GM23338 (cell line): ENCODE results near the gene HS6ST1.

ENCODE experiments used
- ZNF331 ChIP-seq: fragments of 250-450 bp; sonication (Bioruptor Pico); IDR thresholded peaks from 2 replicates; pipeline ENCODE4 v1.5.0; 2020; ENCODE audit warnings: low read depth, mild to moderate bottlenecking, moderate library complexity
- TF ChIP-seq, protein P1 (sequence below), 2 experiments: fragments of 200-600 bp in 1 of 2; sonication (generic) in 1 of 2; conservative IDR thresholded peaks; 2 replicates each; pipeline versions ENCODE4 v1.5.1 to v1.6.1; 2016 to 2017; ENCODE audit warnings: antibody characterized with exemption in 2 of 2, low read depth in 2 of 2, mild to moderate bottlenecking in 2 of 2, moderate library complexity in 1 of 2

DNA sequence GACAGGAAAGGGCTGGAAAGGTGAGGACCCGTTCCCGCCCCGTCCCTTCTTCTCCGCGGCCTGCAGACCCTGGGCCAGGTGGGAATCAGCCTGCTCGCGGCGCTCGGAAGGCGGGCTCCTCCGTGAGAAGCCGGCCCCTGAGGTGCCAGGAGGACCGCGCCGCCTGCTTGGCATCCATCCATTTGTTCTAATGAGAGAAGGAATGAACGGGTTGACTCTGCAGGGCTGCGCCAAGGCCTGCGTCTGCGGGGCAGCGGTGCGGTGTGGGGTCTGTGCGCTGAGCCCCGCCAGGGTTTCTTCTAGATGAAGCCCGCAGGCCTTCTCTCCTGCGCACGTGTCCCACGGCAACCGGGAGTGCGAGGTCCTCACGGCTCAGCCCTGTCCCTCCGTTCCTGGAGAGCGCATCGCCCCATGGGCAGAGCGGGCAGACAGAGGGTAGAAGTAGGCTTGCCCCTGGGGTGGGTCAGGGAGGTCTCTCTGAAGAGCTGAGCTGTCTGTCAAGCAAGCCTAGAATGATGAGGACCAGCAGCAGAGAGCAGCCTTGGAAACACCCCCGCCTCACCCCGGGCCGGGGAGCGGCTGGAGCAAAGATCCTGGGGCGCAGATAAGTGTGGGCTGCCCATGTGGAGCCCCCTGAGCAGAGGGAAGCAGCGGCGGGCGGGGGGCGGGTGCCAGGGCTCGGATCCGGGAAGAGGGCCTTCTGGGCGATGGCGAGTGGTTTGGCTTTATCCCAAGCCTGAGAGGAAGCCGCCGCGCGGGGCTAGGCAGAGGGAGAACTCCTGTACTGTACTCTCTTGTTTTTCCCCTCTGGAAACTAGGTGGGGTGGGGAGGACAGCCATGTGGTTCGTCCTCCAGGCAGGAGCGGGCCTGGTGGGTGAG lies 27.9 kb upstream of the HS6ST1 start:
- TF ChIP-seq, protein P1, sequence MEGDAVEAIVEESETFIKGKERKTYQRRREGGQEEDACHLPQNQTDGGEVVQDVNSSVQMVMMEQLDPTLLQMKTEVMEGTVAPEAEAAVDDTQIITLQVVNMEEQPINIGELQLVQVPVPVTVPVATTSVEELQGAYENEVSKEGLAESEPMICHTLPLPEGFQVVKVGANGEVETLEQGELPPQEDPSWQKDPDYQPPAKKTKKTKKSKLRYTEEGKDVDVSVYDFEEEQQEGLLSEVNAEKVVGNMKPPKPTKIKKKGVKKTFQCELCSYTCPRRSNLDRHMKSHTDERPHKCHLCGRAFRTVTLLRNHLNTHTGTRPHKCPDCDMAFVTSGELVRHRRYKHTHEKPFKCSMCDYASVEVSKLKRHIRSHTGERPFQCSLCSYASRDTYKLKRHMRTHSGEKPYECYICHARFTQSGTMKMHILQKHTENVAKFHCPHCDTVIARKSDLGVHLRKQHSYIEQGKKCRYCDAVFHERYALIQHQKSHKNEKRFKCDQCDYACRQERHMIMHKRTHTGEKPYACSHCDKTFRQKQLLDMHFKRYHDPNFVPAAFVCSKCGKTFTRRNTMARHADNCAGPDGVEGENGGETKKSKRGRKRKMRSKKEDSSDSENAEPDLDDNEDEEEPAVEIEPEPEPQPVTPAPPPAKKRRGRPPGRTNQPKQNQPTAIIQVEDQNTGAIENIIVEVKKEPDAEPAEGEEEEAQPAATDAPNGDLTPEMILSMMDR (conservative IDR thresholded peaks at IDR 0.05; ENCODE audit: low read depth in 2 of 2): no peak
- no peak for TF ChIP-seq ZNF331 (CRISPR knock-in tag)
